T-cell (primary cell): ENCODE results near the gene PPARGC1A. TPM values are rescaled to one million over a fixed set of nuclear protein-coding genes. Genes with fewer than 3 reads are reported as not detected.

Experiments used
- ATAC-seq, 4 experiments: fragments of 200-7000 bp in 3 of 4; fragments of 150-1000 bp in 1 of 4; cut with Tn5 transposase; replicated peaks in 1 of 4; 1 replicate in 3 of 4; 2 replicates in 1 of 4; pipeline ENCODE4 v1.10.0; 2021; ENCODE audit warnings: moderate library complexity in 3 of 4, mild to moderate bottlenecking in 2 of 4, moderate number of reproducible peaks in 1 of 4
- CTCF ChIA-PET, 2 donors: fragments of 300-600 bp; sonication (Branson Sonifier 250); formaldehyde crosslinking; loops; one replicate each; lab custom pipeline; 2022; ENCODE audit warnings: antibody characterized with exemption in 2 of 2; lab: Charles Lee
- POLR2A ChIA-PET, 2 donors: fragments of 300-600 bp; sonication (Branson Sonifier 250); formaldehyde crosslinking; loops; one replicate each; lab custom pipeline; 2022; ENCODE audit warnings: antibody characterized with exemption in 2 of 2; lab: Charles Lee
- DNase-seq, 35 experiments: peaks; one replicate each; pipeline versions ENCODE4 v3.0.0 to v3.0.0-alpha.2; 2013 to 2023
- H3K27ac ChIP-seq: one replicate; pipeline ENCODE4 v1.5.1; 2013; ENCODE audit warnings: low read length
- H3K27me3 ChIP-seq, 2 experiments: replicated peaks in 1 of 2; 1 replicate in 1 of 2; 2 replicates in 1 of 2; pipeline versions ENCODE4 v1.6.1 to v1.7.0; 2013; ENCODE audit warnings: low read length in 1 of 2, mixed read lengths in 1 of 2; ENCODE audit not compliant: control insufficient read depth in 2 of 2, insufficient read depth in 2 of 2; ENCODE audit errors: extremely low read depth in 1 of 2
- H3K36me3 ChIP-seq, 2 donors: 1 replicate in 1 of 2; 2 replicates in 1 of 2; pipeline versions ENCODE4 v1.6.1 to v1.7.0; 2013; ENCODE audit warnings: low read length in 1 of 2; ENCODE audit not compliant: control insufficient read depth in 2 of 2, insufficient read depth in 1 of 2; ENCODE audit errors: extremely low read depth in 1 of 2
- H3K4me1 ChIP-seq, 2 experiments: 1 replicate in 1 of 2; 2 replicates in 1 of 2; pipeline versions ENCODE4 v1.6.1 to v1.7.0; 2013; ENCODE audit warnings: low read length in 2 of 2, mixed read lengths in 1 of 2; ENCODE audit not compliant: insufficient read depth in 2 of 2, control insufficient read depth in 1 of 2; ENCODE audit errors: extremely low read depth in 1 of 2
- H3K4me3 ChIP-seq, 2 donors: 1 replicate in 1 of 2; 2 replicates in 1 of 2; pipeline versions ENCODE4 v1.5.1 to v1.7.0; 2013; ENCODE audit warnings: mild to moderate bottlenecking in 2 of 2, low read length in 1 of 2, moderate library complexity in 1 of 2; ENCODE audit not compliant: control insufficient read depth in 1 of 2; ENCODE audit errors: extremely low read depth in 1 of 2
- H3K9me3 ChIP-seq: 2 replicates; pipeline ENCODE4 v1.7.0; 2013
- H3K27ac Mint-ChIP-seq, 2 donors: one replicate each; pipeline ENCODE4 v1.8.0; 2020 to 2021; ENCODE audit warnings: mild to moderate bottlenecking in 2 of 2, mixed read lengths in 2 of 2
- H3K27me3 Mint-ChIP-seq, 2 donors: one replicate each; pipeline ENCODE4 v1.8.0; 2021 to 2022; ENCODE audit warnings: mixed read lengths in 2 of 2
- H3K36me3 Mint-ChIP-seq: one replicate; pipeline ENCODE4 v1.8.0; 2021; ENCODE audit warnings: mixed read lengths
- H3K4me1 Mint-ChIP-seq, 3 donors: one replicate each; pipeline ENCODE4 v1.8.0; 2020 to 2022; ENCODE audit warnings: mixed read lengths in 3 of 3, mild to moderate bottlenecking in 1 of 3
- H3K4me3 Mint-ChIP-seq, 3 donors: one replicate each; pipeline ENCODE4 v1.8.0; 2020 to 2022; ENCODE audit warnings: mild to moderate bottlenecking in 3 of 3, mixed read lengths in 3 of 3, moderate library complexity in 3 of 3
- H3K9me3 Mint-ChIP-seq, 3 donors: one replicate each; pipeline ENCODE4 v1.8.0; 2020 to 2022; ENCODE audit warnings: mixed read lengths in 3 of 3
- WGBS: methylation state at CpG from one replicate; pipeline ENCODE4 v1.1.5; 2013; ENCODE audit warnings: missing lambda C conversion rate; ENCODE audit not compliant: insufficient coverage; 5-methylcytosine and 5-hydroxymethylcytosine counted together
- total RNA-seq, 35 experiments: library from RNA in 6 of 35; stranded (reverse) in 6 of 35; fragments of 120-200 nt in 1 of 35; gene quantifications; one replicate each; pipeline versions ENCODE4 v1.2.1 to v1.2.4 and lab custom pipeline; 2013 to 2026

The PPARGC1A gene
- total RNA-seq, 5 donors from 2014 or later (not counting 1 experiment from before 2014, with no cell fraction given), result not detected

GRCh38 chr4:23923141-23923540, 33.3 kb upstream of the PPARGC1A start:
- POLR2A ChIA-PET, result no interaction called here
- ATAC-seq (no peak), DNase-seq (no peak)
- no peaks in the 10 kb centered on the region for H3K36me3 Mint-ChIP-seq
- H3K27ac Mint-ChIP-seq, result no peak overlapping the region
- H3K4me3 Mint-ChIP-seq, result no peak overlapping the region
- H3K4me1 Mint-ChIP-seq, result no peaks in the 10 kb centered on the region
- CTCF ChIA-PET, result no interaction called here
- Histone ChIP-seq H3K36me3 (no peaks in the 10 kb centered on the region), H3K4me1 (no peaks in the 10 kb centered on the region), H3K27me3 (no peaks in the 10 kb centered on the region), H3K4me3 (no peak overlapping the region), H3K9me3 (no peaks in the 10 kb centered on the region), H3K27ac (no peak overlapping the region)
- peaks cover 0 to 11% (median 3%) of the 10 kb centered on the region in 3 donors for H3K9me3 Mint-ChIP-seq
- WGBS, result no CpG with 5 or more reads among the region's 3 CpGs
- no peaks in the 10 kb centered on the region for H3K27me3 Mint-ChIP-seq

GRCh38 chr4:23922541-23923111, 32.8 kb upstream of the PPARGC1A start:
- Histone ChIP-seq H3K27me3 (no peaks in the 10 kb centered on the region), H3K4me1 (no peaks in the 10 kb centered on the region), H3K9me3 (no peaks in the 10 kb centered on the region), H3K36me3 (no peaks in the 10 kb centered on the region), H3K4me3 (no peak overlapping the region), H3K27ac (no peak overlapping the region)
- Mint-ChIP-seq H3K9me3 (peaks cover 0 to 11% (median 3%) of the 10 kb centered on the region in 3 donors), H3K36me3 (no peaks in the 10 kb centered on the region), H3K27me3 (no peaks in the 10 kb centered on the region), H3K4me3 (no peak overlapping the region), H3K27ac (no peak overlapping the region), H3K4me1 (no peaks in the 10 kb centered on the region)
- DNase-seq, result no peak
- 100% methylated on average over 1 of the region's 8 CpGs for WGBS
- no peak for ATAC-seq
- POLR2A ChIA-PET, result no interaction called here
- CTCF ChIA-PET, result no interaction called here

GRCh38 chr4:23922013-23922412, 32.2 kb upstream of the PPARGC1A start:
- no CpG with 5 or more reads among the region's 2 CpGs for WGBS
- Mint-ChIP-seq H3K27me3 (no peaks in the 10 kb centered on the region), H3K4me1 (no peaks in the 10 kb centered on the region), H3K9me3 (peaks cover 0 to 11% (median 3%) of the 10 kb centered on the region in 3 donors), H3K4me3 (no peak overlapping the region), H3K36me3 (no peaks in the 10 kb centered on the region), H3K27ac (no peak overlapping the region)
- Histone ChIP-seq H3K27me3 (no peaks in the 10 kb centered on the region), H3K4me1 (no peaks in the 10 kb centered on the region), H3K9me3 (no peaks in the 10 kb centered on the region), H3K27ac (no peak overlapping the region), H3K36me3 (no peaks in the 10 kb centered on the region), H3K4me3 (no peak overlapping the region)
- ATAC-seq (no peak), DNase-seq (no peak)
- POLR2A ChIA-PET, result no interaction called here
- CTCF ChIA-PET, result no interaction called here

DNA sequence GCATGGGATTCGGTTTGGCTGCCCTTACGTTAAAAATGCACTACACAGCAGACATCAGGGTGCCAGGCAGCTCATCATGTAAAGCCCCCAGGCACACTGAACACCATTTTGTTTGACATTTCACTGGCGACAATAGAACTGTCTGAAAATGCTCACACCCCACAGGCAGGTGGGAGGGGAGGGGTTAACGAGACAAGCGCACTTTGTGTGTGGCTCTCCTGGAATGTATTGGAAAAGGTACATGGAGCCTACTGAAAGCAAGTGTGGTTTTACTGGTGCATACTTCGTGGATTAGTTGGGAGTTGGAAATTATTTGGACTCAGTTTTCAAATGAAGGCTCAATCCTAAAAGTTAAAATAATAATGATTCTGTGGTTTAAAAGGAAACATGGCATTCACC, 31.6 kb upstream of the PPARGC1A start:
- no peaks in the 10 kb centered on the region for H3K27me3 Mint-ChIP-seq
- no peaks in the 10 kb centered on the region for H3K36me3 Mint-ChIP-seq

DNA sequence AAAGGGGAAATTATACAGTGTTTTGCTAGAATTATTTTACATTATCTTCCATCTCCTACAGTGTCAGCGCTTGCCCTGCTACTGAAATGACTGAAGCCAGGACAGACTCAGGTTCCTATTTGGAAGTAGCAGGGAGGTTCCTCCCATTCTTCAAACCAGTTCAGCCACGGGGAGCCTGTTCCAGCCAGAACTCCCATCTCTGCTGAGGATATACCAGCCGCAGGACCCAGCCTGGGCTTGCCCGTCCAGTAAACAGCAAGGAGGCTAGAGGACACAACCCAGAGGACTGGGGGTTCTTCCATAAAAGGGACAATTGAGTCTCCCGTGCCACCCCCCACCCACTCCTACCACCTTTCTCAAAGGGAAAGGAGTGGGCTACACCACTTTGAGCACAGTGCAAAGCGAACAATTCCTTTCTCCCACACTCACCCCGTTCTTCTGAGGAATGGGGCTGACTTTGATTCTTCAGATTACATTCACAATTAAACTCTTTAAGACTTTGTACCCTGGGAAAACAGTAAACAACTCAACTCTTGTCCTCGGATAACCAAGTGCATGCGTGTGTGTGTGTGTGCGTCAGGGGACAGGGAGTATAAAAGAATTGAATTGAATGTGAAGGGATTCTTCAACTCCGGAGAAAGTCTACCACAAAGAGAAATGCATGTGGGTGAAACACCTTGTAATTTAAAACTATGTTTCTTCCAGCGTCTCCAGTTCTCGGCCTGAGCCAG, 31.0 kb upstream of the PPARGC1A start:
- ChIA-PET CTCF (no interaction called here), POLR2A (no interaction called here)
- Histone ChIP-seq H3K9me3 (no peaks in the 10 kb centered on the region), H3K4me1 (no peaks in the 10 kb centered on the region), H3K36me3 (no peaks in the 10 kb centered on the region), H3K27me3 (no peaks in the 10 kb centered on the region), H3K27ac (no peak overlapping the region), H3K4me3 (no peak overlapping the region)
- Mint-ChIP-seq H3K9me3 (peaks cover 0 to 7% (median 0%) of the 10 kb centered on the region in 3 donors), H3K4me1 (no peaks in the 10 kb centered on the region), H3K27me3 (no peaks in the 10 kb centered on the region), H3K27ac (no peak overlapping the region), H3K4me3 (no peak overlapping the region), H3K36me3 (no peaks in the 10 kb centered on the region)
- DNase-seq, result no peak
- WGBS, result 94% methylated on average over 8 of the region's 13 CpGs
- no peak for ATAC-seq

More for the DNA sequence above, 31.6 kb upstream of the PPARGC1A start:
- H3K4me1 ChIP-seq, result no peaks in the 10 kb centered on the region
- Mint-ChIP-seq H3K4me1 (no peaks in the 10 kb centered on the region), H3K27ac (no peak overlapping the region), H3K9me3 (peaks cover 0 to 7% (median 0%) of the 10 kb centered on the region in 3 donors), H3K4me3 (no peak overlapping the region)
- H3K27ac ChIP-seq, result no peak overlapping the region
- no peak for ATAC-seq
- H3K36me3 ChIP-seq, result no peaks in the 10 kb centered on the region
- H3K9me3 ChIP-seq, result no peaks in the 10 kb centered on the region
- H3K27me3 ChIP-seq, result no peaks in the 10 kb centered on the region
- H3K4me3 ChIP-seq, result no peak overlapping the region
- no peak for DNase-seq
- WGBS, result 92% methylated on average over 4 of the region's 6 CpGs
- ChIA-PET CTCF (no interaction called here), POLR2A (no interaction called here)

GRCh38 chr4:23920296-23920695, 30.4 kb upstream of the PPARGC1A start:
- Mint-ChIP-seq H3K27me3 (no peaks in the 10 kb centered on the region), H3K9me3 (peaks cover 0 to 7% (median 0%) of the 10 kb centered on the region in 3 donors), H3K36me3 (no peaks in the 10 kb centered on the region), H3K4me1 (no peaks in the 10 kb centered on the region), H3K4me3 (no peak overlapping the region), H3K27ac (no peak overlapping the region)
- DNase-seq (no peak), ATAC-seq (no peak)
- H3K9me3 ChIP-seq, result no peaks in the 10 kb centered on the region
- ChIA-PET POLR2A (no interaction called here), CTCF (no interaction called here)
- H3K27me3 ChIP-seq, result no peaks in the 10 kb centered on the region
- no peaks in the 10 kb centered on the region for H3K4me1 ChIP-seq
- H3K27ac ChIP-seq, result no peak overlapping the region
- no peaks in the 10 kb centered on the region for H3K36me3 ChIP-seq
- H3K4me3 ChIP-seq, result no peak overlapping the region
